Measurements from ENCODE around the gene DAP.

- TF ChIP-seq POLR2AphosphoS5 (IDR thresholded peaks at IDR 0.05; ENCODE audit: low read depth, low read length) (no peak), SIN3A (IDR thresholded peaks at IDR 0.05; ENCODE audit: borderline replicate concordance, insufficient read depth, low read length) (no peak)
These were observed 36.2 kb upstream of the DAP start for GRCh38 chr5:10797261-10797660.
